Measurements from ENCODE around the gene HABP4.

DNA sequence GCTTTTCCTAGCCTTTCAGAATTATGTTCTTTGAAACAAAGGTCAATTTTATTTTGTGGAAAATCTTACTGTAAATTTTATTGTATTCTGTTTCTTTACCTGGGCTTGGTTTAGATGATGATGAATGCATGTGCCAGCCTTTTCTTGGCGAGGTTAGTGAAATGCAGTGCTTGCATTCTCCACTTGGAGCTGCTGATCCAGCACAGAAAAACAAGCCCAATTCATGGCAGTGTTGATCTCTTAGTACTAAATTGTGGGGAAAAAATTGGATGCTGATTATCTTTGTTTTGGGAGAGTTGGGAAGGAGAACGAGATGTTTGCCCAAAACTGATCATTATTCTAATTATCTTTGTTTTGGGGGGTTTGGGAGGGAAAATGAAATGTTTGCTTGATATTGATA lies 3.7 kb downstream of the HABP4 start:
- TF ChIP-seq POLR2AphosphoS5 (IDR thresholded peaks at IDR 0.05; ENCODE audit: low read depth) (no peak), CTCF (IDR thresholded peaks at IDR 0.05; ENCODE audit: insufficient read depth, low read length) (no peak)
- TF ChIP-seq, protein P1, sequence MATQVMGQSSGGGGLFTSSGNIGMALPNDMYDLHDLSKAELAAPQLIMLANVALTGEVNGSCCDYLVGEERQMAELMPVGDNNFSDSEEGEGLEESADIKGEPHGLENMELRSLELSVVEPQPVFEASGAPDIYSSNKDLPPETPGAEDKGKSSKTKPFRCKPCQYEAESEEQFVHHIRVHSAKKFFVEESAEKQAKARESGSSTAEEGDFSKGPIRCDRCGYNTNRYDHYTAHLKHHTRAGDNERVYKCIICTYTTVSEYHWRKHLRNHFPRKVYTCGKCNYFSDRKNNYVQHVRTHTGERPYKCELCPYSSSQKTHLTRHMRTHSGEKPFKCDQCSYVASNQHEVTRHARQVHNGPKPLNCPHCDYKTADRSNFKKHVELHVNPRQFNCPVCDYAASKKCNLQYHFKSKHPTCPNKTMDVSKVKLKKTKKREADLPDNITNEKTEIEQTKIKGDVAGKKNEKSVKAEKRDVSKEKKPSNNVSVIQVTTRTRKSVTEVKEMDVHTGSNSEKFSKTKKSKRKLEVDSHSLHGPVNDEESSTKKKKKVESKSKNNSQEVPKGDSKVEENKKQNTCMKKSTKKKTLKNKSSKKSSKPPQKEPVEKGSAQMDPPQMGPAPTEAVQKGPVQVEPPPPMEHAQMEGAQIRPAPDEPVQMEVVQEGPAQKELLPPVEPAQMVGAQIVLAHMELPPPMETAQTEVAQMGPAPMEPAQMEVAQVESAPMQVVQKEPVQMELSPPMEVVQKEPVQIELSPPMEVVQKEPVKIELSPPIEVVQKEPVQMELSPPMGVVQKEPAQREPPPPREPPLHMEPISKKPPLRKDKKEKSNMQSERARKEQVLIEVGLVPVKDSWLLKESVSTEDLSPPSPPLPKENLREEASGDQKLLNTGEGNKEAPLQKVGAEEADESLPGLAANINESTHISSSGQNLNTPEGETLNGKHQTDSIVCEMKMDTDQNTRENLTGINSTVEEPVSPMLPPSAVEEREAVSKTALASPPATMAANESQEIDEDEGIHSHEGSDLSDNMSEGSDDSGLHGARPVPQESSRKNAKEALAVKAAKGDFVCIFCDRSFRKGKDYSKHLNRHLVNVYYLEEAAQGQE (IDR thresholded peaks at IDR 0.05; ENCODE audit: insufficient replicate concordance, low read depth): no peak
